IPS DF 19.7 (cell line): ENCODE results near the gene RRP12.

ENCODE experiments used
- DNase-seq: peaks from one replicate; pipeline ENCODE4 v3.0.0-alpha.2; 2013; ENCODE audit warnings: low read depth, low spot score

The RRP12 gene

DNA sequence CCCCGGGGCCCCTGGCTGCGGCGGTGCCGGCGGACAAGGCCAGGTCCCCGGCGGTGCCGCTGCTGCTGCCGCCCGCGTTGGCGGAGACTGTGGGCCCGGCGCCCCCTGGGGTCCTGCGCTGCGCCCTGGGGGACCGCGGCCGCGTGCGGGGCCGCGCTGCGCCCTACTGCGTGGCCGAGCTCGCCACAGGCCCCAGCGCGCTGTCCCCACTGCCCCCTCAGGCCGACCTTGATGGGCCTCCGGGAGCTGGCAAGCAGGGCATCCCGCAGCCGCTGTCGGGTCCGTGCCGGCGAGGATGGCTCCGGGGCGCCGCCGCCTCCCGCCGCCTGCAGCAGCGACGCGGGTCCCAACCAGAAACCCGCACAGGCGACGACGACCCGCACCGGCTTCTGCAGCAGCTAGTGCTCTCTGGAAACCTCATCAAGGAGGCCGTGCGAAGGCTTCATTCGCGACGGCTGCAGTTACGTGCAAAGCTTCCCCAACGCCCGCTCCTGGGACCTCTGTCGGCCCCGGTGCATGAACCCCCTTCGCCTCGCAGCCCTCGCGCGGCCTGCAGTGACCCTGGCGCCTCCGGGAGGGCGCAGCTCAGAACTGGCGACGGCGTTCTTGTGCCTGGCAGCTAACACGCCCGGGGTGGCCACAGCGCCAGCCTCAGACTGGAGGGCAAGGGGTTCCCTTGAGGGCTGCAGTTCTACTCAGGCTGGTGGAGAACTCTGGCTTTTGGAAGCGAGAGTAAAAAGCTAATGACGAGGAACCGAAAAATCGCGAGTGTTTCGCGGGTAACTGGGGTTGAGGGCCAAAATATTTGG is 81.3 kb downstream of the RRP12 start:
- no peak for DNase-seq

DNA sequence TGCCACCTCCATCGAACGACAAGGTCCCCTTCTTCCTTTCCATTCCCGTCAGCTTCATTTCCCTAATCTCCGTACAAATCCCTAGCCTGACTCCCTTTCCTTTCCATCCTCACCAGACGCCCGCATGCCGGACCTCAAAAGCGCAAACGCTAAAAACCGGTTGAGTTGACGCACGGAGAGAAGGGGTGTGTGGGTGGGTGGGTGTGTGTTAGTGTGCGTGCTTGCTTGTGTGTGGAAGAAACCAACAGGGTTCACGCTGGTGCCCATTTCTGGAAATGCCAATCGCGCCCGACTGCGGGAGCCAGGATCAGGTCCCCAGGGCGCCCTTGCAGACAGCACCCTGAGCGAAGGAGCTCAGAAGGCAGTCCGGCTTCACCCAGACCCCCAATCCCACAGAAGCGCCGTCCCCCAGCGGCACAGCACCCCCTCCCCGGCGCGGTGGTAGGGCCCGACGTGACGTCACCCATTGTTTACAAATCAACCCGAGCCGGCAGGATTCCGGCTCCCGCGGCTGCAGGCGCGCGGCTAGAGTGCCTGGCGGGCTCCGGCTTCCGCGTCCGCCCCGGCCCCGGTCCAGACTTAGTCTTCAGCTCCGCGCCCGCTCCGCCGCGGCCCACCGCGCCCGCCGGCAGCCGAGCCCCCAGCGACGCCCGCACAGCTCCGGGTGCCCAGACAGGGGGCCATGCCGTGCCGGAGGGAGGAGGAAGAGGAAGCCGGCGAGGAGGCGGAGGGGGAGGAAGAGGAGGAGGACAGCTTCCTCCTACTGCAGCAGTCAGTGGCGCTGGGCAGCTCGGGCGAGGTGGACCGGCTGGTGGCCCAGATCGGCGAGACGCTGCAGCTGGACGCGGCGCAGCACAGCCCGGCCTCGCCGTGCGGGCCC is 82.1 kb downstream of the RRP12 start, which contains the start of gene FRAT1:
Gene FRAT1, plus strand, starts transcription at position 500 of the 880 bp plus-strand sequence. Its CDS starts 183 bp downstream, at position 683.
- DNase-seq: no peak

DNA sequence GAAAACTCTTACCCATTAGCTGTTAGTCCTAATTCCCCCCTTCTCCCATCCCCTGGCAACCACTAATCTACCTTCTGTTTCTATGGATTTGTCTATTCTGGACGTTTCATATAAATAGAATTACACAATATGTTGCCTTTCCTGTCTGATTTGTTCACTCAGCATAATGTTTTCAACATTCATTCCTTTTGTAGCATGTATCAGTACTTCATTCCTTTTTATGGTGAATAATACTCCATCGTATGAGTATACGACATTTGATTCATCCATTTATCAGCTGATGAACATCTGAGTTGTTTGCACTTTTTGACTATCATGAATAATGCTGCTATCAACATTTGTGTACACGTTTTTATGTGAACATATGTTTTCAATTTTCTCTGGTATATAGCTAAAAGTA is 86.5 kb downstream of the RRP12 start:
- no peak for DNase-seq

DNA sequence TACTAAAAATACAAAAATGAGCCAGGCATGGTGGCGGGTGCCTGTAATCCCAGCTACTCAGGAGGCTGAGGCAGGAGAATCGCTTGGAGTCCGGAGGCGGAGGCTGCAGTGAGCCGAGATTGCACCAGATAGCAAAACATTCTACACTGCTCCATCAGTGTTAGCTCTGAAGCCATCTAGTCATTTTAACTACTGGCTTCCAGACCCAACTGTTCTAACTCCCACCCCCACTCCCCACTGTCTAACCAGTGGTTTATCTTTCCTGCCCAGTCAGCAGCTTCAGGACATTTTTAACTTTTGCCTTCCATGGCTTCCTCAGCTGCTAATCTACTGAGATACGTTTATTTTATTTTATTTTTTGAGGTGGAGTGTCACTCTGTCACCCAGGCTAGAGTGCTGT is 88.2 kb downstream of the RRP12 start:
- DNase-seq: no peak

DNA sequence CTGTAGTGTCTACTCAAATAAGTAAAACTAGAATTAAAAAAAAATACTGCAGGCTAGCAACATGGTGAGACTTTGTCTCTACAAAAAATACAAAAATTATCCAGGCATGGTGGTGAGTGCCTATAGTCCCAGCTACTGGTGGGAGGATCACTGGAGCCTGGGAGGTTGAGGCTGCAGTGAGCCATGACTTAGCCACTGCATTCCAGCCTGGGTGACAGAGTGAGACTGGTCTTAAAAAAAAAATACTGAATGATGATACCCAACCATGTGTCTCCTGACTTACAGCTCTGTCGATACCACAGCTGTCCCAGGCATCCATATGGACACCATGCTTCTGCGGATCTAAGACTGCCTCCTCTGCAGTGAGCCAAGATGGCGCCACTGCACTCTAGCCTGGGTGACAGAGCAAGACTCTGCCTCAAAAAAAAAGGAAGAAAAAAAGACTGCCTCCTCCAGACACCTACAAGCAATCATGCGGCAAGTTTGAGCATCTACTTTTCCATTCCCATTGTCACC is 90.0 kb downstream of the RRP12 start:
- no peak for DNase-seq

DNA sequence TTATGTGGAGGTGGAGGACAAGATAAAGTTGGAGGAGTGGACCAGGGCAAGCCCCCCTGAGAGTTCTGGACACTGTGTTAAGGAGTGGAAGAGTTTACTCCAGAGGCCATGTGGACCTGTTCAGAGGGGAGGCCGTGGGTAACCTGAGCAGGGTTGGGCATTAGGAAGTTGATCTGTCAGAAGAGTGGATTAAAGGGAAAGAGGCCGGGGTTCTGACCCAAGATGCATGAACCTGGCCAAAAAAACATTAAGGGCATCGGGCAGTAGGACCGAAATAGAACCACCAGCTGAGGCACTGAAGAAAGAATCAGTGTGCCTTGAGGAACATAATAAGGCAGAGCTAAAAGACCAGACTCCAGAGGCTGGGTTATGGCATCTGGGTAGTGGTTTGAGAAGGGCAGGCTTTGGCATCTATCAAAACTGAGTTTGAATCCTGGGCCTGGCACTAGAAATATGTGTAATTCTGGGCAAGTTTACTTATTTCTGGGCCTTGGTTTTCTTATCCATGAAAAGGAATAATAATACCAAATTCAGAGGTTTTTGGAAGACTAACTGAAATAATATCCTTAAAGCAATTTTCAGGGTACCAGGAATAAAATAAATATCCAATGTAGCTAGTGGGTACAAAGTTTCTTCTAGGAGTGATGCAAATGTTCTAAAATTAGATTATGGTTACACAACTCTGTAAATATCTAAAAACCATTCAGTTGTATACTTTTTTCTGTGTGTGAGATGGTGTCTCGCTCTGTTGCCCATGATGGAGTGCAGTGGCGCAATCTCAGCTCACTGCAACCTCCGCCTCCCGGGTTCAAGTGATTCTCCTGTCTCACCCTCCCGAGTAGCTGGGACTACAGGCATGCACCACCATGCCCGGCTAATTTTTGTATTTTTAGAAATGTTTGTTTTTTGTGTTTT is 93.0 kb downstream of the RRP12 start:
- DNase-seq: no peak

DNA sequence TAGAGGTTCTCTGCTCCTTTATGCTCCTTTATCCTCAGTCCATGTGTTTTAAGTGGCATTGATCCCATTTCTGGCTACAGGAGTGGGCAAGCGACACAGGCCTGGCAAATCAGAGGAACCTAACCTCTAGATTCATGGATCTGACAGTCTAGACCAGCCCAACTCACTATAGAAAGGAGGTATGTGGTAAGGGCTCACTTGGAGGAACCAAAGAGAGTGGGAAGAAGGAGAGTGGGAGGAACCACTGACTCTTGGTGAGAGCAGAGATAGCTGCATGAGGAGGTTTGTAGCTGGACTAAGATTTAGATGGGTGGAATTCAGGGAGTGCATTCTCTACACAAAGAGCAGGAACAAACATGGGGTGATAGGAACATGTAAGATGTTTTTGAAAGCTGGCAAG is 93.7 kb downstream of the RRP12 start:
- no peak for DNase-seq
